GM15510 (cell line): ENCODE data around the gene RIPK1.

Source experiments
- POLR2A ChIP-seq: IDR thresholded peaks from 3 replicates; pipeline ENCODE4 v1.6.1; 2011; ENCODE audit warnings: borderline replicate concordance; ENCODE audit not compliant: insufficient read length; ENCODE audit errors: extremely low read depth

RIPK1 gene

GRCh38 chr6:3142536-3142935, 74.2 kb downstream of the RIPK1 start:
- TF ChIP-seq POLR2A, result no peak

GRCh38 chr6:3143158-3143557, 74.9 kb downstream of the RIPK1 start:
- no peak for TF ChIP-seq POLR2A

GRCh38 chr6:3144571-3144970, 76.3 kb downstream of the RIPK1 start:
- no peak for TF ChIP-seq POLR2A

- TF ChIP-seq POLR2A, result no peak
These were observed 79.8 kb downstream of the RIPK1 start for GRCh38 chr6:3147914-3148757.

GRCh38 chr6:3151691-3152090, 83.4 kb downstream of the RIPK1 start:
- no peak for TF ChIP-seq POLR2A

- no peak for TF ChIP-seq POLR2A
These were observed 84.4 kb downstream of the RIPK1 start for GRCh38 chr6:3152689-3153088.

- TF ChIP-seq POLR2A, result peak; percentile 86
These were observed 89.0 kb downstream of the RIPK1 start, which contains the start of gene TUBB2A for GRCh38 chr6:3157131-3157933. Gene TUBB2A, minus strand, starts transcription at chr6:3157544. Its CDS starts 81 bp downstream, at chr6:3157463.

GRCh38 chr6:3159805-3160781, 91.8 kb downstream of the RIPK1 start:
- TF ChIP-seq POLR2A, result no peak

GRCh38 chr6:3162067-3162497, 93.8 kb downstream of the RIPK1 start:
- no peak for TF ChIP-seq POLR2A

GRCh38 chr6:3162565-3163247, 94.4 kb downstream of the RIPK1 start:
- peak; percentile 46 for TF ChIP-seq POLR2A

- no peak for TF ChIP-seq POLR2A
These were observed 94.9 kb downstream of the RIPK1 start for GRCh38 chr6:3163248-3163594.

GRCh38 chr6:3164388-3164787, 96.1 kb downstream of the RIPK1 start:
- TF ChIP-seq POLR2A, result no peak
